HG03135 (cell line): ENCODE measurements around the gene SERTAD1.
"Not testable (repeated sequence)": the region's sequence is repeated elsewhere in the genome, so short reads cannot be mapped to it uniquely, and the experiment has no call there.

Experiments used
- ATAC-seq: cut with Tn5 transposase; IDR thresholded peaks from one replicate; pipeline ENCODE4 v1.9.1; 2021; ENCODE audit warnings: mild to moderate bottlenecking, moderate library complexity; ENCODE audit not compliant: unreplicated experiment

Gene SERTAD1, protein sequence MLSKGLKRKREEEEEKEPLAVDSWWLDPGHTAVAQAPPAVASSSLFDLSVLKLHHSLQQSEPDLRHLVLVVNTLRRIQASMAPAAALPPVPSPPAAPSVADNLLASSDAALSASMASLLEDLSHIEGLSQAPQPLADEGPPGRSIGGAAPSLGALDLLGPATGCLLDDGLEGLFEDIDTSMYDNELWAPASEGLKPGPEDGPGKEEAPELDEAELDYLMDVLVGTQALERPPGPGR

GRCh38 chr19:40425450-40426287 is at the start of gene SERTAD1:
SERTAD1 (minus strand) TSS chr19:40425992; CDS start chr19:40423546, 2,446 bp downstream.
- ATAC-seq, result peak; percentile 82

- ATAC-seq, result no peak
These were observed 48.9 kb upstream of the SERTAD1 start for GRCh38 chr19:40474737-40475136.

DNA sequence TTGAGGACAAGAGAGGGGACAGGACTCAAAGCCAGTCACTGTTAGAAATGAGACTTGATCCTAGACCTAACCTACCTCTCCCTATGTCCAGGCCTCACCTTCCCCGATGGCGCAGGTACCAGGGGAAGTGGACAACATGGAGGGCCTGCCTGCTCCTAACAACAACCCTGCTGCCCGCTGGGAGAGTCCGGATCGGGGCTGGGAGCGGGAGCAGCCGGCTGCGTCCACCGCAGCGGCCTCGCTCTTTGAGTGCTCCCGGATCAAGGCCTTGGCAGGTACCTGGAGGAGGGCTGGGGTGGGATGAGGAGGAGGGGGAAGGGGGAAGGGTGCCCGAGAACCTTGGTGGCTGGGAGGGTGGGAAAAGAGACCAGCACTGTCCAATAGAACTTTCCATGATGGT is 46.7 kb upstream of the SERTAD1 start:
- ATAC-seq, result no peak

GRCh38 chr19:40471111-40471510 is 45.3 kb upstream of the SERTAD1 start:
- no peak for ATAC-seq

GRCh38 chr19:40469011-40469410 is 43.2 kb upstream of the SERTAD1 start:
- no peak for ATAC-seq

DNA sequence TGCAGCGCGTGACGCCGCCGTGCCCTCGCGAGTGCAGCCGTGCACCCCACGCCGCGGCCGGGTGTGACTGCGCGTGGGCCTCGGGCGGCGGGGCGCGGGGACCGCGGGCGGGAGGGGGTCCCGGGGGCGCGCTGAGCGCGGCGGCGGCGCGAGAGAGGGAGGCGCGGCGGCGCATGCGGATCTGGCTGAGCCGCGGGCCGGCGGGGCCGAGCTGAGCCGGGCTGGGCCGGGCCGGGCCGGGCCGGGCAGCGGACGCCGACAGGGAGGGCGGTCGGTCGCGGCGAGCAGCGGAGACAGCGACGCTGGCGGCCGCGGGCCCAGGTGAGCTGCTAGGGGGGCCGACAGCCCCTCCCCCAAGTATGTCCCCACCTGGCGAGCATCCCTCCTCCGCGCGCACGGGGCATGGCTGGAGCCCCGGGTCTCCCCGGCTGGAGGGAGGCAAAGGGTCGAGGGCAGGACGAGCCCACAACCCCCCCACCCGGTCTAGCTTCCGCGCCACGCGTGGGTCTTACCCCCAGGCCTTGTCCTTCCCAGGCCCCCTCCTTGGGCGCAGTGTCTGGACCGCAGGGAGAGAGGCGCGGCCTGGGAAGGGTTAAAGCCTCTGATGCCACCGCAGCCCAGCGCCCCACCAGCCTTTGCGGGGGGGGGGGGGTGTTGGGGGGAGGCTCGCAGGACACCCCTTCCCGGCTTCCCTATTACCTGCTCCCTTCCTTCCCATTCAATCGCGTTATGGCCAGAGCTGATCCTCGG is 41.4 kb upstream of the SERTAD1 start, which contains the start of gene SPTBN4:
Gene SPTBN4 (plus strand): TSS at position 17 of the 750 bp plus-strand sequence. CDS start 5,621 bp downstream, outside the sequence.
- no peak for ATAC-seq

- ATAC-seq, result no peak
These were observed 40.6 kb upstream of the SERTAD1 start for GRCh38 chr19:40466219-40466984.

DNA sequence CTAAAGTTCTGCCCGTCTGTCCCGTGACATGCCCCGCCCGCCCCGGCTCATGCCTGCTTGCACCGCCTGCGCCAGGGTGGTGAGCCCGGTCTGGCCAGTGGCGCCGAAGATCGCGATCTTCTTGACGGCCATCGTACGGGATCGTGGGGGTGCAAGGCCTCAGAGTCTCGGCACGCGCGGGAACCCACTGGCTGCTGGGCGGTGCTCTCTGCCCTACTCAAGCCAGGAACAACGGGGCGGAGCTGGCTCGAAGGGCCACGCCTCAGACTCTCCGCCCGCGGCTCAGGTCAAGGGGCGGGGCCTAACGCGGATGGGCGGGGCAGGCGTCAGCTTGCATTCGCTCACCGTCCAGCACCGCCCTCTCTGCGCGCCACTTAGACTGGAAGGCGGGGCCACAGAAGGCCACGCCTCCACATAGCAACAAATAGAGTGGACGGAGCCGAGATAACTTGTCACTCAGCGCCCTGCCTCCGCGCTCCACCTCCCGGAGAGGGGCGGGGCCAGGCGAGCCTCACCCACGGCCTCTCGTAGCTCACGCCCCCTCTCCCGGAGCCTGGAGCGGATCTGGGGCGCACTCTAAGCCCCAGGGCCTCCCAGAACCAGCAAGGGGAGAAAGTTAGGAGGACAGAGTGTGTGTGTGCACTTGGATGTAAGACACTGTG is 39.9 kb upstream of the SERTAD1 start, which contains the start of gene BLVRB:
Gene BLVRB (minus strand): TSS at position 189 of the 662 bp plus-strand sequence. CDS start 57 bp downstream, at position 132.
- ATAC-seq, result peak; percentile 88

DNA sequence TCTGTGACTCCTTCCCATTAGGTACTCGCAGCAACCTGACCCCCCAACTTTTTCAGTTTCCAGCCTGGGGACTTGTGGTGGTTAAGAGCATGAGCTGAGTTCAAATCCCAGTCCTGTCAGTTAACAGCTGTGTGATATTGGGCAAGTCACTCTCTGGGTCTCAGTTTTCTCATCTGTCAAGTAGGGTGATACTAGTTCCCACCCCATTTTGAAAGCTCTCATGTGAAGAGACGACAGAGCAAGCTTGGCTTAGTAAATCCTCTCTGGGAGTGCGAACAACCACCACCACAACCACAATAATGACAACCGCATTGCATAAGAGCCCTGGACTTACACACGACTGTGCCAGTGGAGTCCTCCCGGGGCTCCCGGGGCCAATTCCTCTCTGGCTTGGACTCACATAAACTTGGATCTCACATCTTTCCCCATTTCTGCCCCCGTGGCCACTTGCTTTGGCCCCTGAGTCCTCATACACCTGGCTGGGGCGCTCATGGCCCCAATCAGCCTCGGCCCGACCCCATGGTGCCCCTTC is 39.3 kb upstream of the SERTAD1 start:
- no peak for ATAC-seq

- ATAC-seq, result no peak
These were observed 38.5 kb upstream of the SERTAD1 start for GRCh38 chr19:40464059-40465024.

- ATAC-seq, result not testable (repeated sequence)
These were observed 37.8 kb upstream of the SERTAD1 start for GRCh38 chr19:40463587-40464037.

DNA sequence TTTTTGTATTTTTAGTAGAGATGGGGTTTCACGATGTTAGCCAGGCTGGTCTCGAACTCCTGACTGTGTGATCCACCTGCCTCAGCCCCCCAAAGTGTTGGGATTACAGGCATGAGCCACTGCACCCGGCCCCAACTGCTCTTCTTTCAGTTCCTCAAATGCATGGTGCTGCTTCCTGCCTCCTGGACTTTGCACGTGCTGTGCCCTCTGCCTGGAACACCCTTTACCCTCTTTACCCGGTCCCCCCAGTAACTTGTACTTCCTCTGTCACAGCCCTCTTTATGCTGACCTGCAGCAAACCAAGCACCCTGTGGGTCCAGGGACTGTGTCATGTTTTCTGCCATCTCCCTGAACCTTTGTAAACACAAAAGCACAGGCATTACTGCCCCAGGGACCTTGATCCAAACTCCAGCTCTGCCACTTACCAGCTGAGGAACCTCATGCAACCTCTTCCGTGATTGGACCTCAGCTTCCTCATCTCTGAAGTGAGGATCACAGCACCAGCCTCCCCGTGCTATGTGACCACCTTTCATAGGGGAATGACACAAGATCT is 36.0 kb upstream of the SERTAD1 start:
- ATAC-seq, result no peak

DNA sequence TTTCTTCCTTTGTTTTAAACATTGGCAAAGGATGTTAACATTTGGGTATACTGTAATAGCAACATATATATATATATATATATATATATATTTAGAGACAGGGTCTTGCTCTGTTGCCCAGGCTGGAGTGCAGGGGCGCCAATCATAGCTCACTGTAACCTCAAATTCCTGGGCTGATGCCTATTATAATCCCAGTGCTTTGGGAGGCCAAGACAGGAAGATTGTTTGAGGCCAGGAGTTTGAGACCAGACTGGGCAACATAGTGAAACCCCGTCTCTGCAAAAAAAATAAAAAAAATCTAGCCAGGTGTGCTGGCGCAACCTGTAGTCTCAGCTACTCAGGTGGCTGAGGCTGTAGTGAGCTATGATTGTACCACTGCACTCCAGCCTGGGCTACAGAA is 34.4 kb upstream of the SERTAD1 start:
- no peak for ATAC-seq

- no peak for ATAC-seq
These were observed 32.8 kb upstream of the SERTAD1 start for GRCh38 chr19:40458597-40458974.

GRCh38 chr19:40457953-40458596 is 32.3 kb upstream of the SERTAD1 start:
- ATAC-seq, result no peak

- no peak for ATAC-seq
These were observed 31.3 kb upstream of the SERTAD1 start for GRCh38 chr19:40457048-40457447.

DNA sequence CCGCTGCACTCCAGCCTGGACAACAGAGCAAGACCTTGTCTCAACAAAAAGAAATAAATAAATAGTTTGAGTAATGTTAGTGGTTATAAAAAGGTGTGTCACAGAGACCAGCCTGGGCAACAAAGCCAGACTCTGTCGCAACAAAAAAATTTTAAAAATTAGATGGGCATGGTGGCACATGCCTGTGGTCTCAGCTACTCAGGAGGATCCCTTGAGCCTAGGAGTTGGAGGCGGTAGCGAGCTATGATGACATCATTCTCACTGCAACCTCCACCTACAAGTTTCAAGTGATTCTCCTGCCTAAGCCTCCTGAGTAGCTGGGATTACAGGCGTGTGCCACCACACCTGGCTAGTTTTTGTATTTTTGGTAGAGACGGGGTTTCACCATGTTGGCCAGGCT is 28.2 kb upstream of the SERTAD1 start:
- not testable (repeated sequence) for ATAC-seq
